Fibroblast of peridontal ligament (primary cell): ENCODE measurements around the gene USP31.

Experiments used
- DNase-seq: peaks from one replicate; pipeline ENCODE4 v3.0.0-alpha.2; 2010; ENCODE audit errors: extremely low read depth

The USP31 gene

DNA sequence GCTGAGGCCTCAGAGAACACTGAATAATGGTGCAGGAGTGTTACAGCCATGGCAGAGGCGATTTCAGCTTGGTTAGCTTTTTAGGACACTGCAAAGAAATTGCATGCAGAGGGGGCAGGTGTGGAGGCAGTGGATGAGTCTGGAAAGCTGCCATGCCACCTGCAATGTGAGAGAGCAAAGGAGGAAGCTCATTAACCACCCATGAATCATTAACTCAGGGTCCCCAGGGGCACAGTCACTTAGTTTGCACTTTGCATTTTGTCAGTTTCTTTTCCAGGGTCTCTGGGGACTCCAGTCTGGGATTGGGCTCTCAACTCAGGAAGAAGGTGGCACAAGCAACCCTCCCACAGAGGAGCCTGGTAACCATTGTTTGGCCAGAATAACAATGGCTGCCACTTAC is 132.9 kb downstream of the USP31 start:
- DNase-seq, result no peak

DNA sequence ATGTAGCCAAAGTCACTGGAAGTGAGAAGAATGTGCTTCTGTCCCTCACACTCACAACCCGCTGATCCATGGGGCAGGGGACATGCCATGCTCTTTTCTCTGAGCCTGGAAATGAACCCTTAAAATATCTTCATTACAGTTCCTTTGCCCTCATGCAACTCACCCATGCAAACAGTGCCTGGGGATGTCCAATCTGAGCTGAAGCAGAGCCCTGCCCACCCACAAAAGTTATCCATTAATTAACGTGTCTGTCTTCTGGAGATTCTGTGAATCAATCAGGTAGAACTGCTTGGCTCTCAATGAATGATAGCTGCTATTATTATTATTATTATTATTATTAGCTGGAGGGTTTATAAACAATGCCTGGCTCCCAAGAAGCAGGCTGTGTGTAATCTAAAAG is 133.7 kb downstream of the USP31 start:
- no peak for DNase-seq

DNA sequence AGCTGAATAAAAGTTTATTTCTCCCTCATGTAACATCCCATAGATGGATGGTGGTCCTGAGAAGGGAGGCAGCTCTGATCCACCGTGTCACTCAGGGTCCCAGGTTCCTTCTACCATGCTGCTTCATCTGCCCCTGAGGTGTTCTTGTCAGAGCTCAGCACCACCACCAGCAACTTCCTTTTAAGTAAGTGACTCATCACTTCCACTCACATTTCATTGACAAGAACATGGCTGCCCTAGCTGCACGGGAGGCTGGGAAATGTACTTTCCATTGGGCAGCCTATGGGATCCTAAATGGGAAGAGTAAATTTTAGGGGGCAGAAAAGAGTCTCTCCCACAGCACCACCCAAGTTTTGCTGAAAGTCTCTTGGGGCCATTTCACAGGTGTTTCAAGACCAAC is 134.7 kb downstream of the USP31 start:
- no peak for DNase-seq
